ENCODE results near the gene ALG1L2. TPM values are rescaled to one million over a fixed set of nuclear protein-coding genes. Genes with fewer than 3 reads are reported as not detected.
"Not testable (repeated sequence)": the region's sequence is repeated elsewhere in the genome, so short reads cannot be mapped to it uniquely, and the experiment has no call there.

The ALG1L2 gene, protein sequence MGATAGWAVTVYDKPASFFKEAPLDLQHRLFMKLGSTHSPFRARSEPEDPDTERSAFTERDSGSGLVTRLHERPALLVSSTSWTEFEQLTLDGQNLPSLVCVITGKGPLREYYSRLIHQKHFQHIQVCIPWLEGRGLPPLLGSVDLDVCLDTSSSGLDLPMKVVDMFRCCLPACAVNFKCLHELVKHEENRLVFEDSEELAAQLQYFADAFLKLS
- 3.5 and 4.6 TPM in 2 replicates for total RNA-seq

DNA sequence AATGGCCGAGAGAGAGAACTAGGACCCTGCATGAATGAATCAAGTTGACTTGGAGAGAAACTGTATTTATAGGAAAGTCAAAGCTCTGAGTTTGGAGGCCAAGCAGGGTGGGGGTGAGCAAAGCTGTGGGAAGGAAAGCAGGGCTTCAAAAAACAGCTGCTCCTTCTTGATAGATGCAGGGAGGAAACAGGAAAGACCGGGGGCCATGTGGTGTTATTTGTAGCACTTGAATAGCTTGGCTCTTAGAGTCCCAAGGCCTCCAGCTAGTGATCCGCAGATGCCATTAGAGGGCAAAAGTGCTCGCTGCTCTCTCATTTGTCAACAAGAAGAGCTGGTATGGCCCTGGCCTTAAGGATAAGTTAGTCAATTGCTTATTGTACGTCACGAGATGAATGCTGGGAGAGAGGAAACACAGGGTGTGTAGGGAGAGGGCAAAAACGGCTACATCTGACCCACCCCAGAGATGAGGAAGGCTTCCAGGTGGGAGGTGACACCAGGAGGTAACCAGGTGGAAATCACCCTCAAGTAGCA lies at the start of gene ALG1L2:
Gene ALG1L2, plus strand, starts transcription at position 481 of the 531 bp plus-strand sequence. CDS start 186 bp downstream, outside the sequence.
- Mint-ChIP-seq H3K4me3 (no peak within 1 kb of the TSS), H3K4me1 (no peaks in the 10 kb centered on the region), H3K36me3 (ENCODE audit: low read depth) (no peaks in the 10 kb centered on the region), H3K27me3 (peaks cover 12% of the 10 kb centered on the region), H3K9me3 (no peaks in the 10 kb centered on the region), H3K27ac (no peak within 1 kb of the TSS)
- ChIA-PET POLR2A (no interaction called here), CTCF (no interaction called here)
- DNase-seq (no peak), ATAC-seq (ENCODE audit: low read depth) (no peak)
- intact Hi-C loops (cut with micrococcal nuclease), result no loop called here
- TF ChIP-seq, protein P1, sequence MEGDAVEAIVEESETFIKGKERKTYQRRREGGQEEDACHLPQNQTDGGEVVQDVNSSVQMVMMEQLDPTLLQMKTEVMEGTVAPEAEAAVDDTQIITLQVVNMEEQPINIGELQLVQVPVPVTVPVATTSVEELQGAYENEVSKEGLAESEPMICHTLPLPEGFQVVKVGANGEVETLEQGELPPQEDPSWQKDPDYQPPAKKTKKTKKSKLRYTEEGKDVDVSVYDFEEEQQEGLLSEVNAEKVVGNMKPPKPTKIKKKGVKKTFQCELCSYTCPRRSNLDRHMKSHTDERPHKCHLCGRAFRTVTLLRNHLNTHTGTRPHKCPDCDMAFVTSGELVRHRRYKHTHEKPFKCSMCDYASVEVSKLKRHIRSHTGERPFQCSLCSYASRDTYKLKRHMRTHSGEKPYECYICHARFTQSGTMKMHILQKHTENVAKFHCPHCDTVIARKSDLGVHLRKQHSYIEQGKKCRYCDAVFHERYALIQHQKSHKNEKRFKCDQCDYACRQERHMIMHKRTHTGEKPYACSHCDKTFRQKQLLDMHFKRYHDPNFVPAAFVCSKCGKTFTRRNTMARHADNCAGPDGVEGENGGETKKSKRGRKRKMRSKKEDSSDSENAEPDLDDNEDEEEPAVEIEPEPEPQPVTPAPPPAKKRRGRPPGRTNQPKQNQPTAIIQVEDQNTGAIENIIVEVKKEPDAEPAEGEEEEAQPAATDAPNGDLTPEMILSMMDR (IDR thresholded peaks at IDR 0.05), result no peak

DNA sequence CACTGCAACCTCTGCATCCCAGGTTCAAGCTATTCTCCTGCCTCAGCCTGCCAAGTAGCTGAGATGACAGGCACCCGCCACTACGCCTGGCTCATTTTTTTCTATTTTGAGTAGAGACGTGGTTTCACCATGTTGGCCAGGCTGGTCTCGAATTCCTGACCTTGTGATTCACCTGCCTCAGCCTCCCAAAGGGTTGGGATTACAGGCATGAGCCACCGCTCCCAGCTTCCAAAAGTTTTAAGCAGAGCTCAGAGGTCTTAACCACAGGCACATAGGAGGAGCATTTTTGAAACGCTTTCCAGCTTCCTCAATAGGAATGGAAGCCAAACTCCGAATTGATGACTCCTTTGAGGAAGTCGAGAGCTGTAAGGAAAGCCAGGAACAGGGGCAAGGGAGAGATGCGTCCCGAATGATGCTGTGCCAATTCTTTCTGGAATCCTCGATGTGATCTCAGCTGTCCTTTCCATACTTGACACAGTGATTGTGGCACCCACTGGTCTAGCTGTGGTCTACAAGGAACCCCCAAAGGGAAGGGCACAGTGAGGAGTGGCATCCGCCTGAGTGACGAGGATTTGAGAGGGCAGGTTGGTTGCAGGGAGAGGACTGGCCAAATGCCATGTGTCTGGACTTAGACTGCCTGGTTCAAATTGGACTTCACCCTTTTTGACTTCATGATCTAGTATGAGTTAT lies 44.4 kb upstream of the ALG1L2 start:
- peaks cover 11% of the 10 kb centered on the region for H3K27me3 Mint-ChIP-seq
- H3K36me3 Mint-ChIP-seq (ENCODE audit: low read depth); CTCF ChIA-PET; H3K4me3 Mint-ChIP-seq; POLR2A ChIA-PET; ATAC-seq (ENCODE audit: low read depth); H3K27ac Mint-ChIP-seq; intact Hi-C loops (cut with micrococcal nuclease); H3K4me1 Mint-ChIP-seq; DNase-seq; H3K9me3 Mint-ChIP-seq: not testable (repeated sequence)

DNA sequence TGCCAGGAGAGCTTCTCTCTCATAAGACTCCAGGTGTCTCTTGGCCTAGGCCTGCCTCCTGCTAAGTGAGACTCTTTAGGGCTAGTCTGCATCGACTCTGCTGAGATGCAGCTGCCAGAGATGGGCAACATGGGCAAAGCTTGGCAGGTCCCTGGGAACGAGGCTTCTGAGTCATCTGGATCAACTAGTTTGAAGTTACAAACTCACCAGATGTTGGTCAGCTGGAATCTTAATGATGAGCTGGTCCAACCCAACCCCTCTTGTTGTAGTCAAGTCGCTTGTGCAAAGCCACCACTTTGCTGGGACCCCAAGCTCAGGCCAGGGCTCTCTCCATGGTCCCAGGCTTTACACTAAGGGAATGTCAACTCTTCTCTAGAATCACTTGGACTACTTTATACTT lies 38.9 kb upstream of the ALG1L2 start:
- intact Hi-C loops (cut with micrococcal nuclease); DNase-seq; H3K27me3 Mint-ChIP-seq; H3K36me3 Mint-ChIP-seq (ENCODE audit: low read depth); H3K4me3 Mint-ChIP-seq; ATAC-seq (ENCODE audit: low read depth); H3K9me3 Mint-ChIP-seq; H3K27ac Mint-ChIP-seq; CTCF ChIA-PET: not testable (repeated sequence)
- peaks cover 12% of the 10 kb centered on the region for H3K4me1 Mint-ChIP-seq
- POLR2A ChIA-PET, result interaction anchor here (0.7 kb wide), 1 partner anchor 69 kb away, joined by 3 read pairs; no protein-coding TSS in a partner anchor

DNA sequence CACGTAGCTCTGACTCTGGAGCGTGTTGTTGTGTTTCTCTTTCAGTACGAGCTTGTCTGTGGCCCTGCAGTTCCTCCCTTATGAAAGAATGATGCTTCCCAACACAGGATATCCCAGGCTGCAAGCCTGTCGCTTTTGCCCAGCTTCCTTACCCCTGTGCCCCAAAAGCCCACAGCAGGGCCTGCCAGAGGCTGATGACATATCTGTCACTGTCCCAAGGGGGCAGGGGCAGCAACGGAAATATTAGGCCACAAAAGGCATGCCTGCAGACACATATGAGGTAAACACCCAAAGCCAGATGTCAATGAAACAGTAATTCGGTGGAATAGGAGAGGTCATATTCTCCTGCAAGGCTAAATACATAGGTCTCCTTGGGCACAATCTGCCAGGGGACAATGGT lies 38.0 kb upstream of the ALG1L2 start:
- Mint-ChIP-seq H3K4me1 (peaks cover 12% of the 10 kb centered on the region), H3K27ac (peak overlapping the region; percentile 47), H3K4me3 (peak overlapping the region; percentile 26)
- POLR2A ChIA-PET; ATAC-seq (ENCODE audit: low read depth); H3K36me3 Mint-ChIP-seq (ENCODE audit: low read depth); intact Hi-C loops (cut with micrococcal nuclease); CTCF ChIA-PET; H3K27me3 Mint-ChIP-seq; DNase-seq; H3K9me3 Mint-ChIP-seq: not testable (repeated sequence)

- TF ChIP-seq, protein P1 (IDR thresholded peaks at IDR 0.05), result no peak
- POLR2A ChIA-PET, result no interaction called here
- Mint-ChIP-seq H3K36me3 (ENCODE audit: low read depth) (no peaks in the 10 kb centered on the region), H3K9me3 (no peaks in the 10 kb centered on the region), H3K4me1 (peaks cover 12% of the 10 kb centered on the region), H3K27ac (no peak overlapping the region), H3K27me3 (no peaks in the 10 kb centered on the region), H3K4me3 (no peak overlapping the region)
- ATAC-seq (ENCODE audit: low read depth), result no peak
- CTCF ChIA-PET, result no interaction called here
- intact Hi-C loops (cut with micrococcal nuclease), result no loop called here
- no peak for DNase-seq
Observed at GRCh38 chr3:130044370-130044769, 37.3 kb upstream of the ALG1L2 start.

DNA sequence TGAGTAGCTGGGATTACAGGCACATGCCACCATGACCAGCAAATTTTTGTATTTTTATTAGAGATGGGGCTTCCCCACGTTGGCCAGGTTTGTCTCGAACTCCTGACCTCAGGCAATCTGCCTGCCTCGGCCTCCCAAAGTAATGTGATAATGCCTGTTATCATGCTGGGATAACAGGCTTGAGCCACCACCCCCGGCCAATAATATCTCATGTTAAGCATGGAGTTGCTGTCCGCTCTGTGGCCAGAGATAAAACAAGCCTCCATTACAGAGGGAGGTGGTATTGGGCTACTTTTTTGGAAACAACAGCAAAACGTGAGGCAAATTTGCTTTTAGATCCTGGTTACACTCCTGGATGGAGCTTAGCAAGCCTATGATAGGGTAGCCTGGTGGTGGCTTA lies 32.9 kb upstream of the ALG1L2 start:
- POLR2A ChIA-PET, result no interaction called here
- no peak overlapping the region for H3K4me3 Mint-ChIP-seq

GRCh38 chr3:130052366-130052765 lies 29.3 kb upstream of the ALG1L2 start:
- H3K9me3 Mint-ChIP-seq; H3K36me3 Mint-ChIP-seq (ENCODE audit: low read depth); ATAC-seq (ENCODE audit: low read depth); H3K27ac Mint-ChIP-seq; H3K4me1 Mint-ChIP-seq; POLR2A ChIA-PET; H3K4me3 Mint-ChIP-seq; CTCF ChIA-PET; DNase-seq; H3K27me3 Mint-ChIP-seq; intact Hi-C loops (cut with micrococcal nuclease): not testable (repeated sequence)

More for the DNA sequence above, 32.9 kb upstream of the ALG1L2 start:
- TF ChIP-seq, protein P1 (IDR thresholded peaks at IDR 0.05), result no peak
- Mint-ChIP-seq H3K27ac (no peak overlapping the region), H3K27me3 (no peaks in the 10 kb centered on the region), H3K9me3 (no peaks in the 10 kb centered on the region), H3K4me1 (peaks cover 6% of the 10 kb centered on the region), H3K36me3 (ENCODE audit: low read depth) (no peaks in the 10 kb centered on the region)
- no peak for DNase-seq
- ATAC-seq (ENCODE audit: low read depth), result no peak
- CTCF ChIA-PET, result no interaction called here
- intact Hi-C loops (cut with micrococcal nuclease), result no loop called here

- H3K36me3 Mint-ChIP-seq (ENCODE audit: low read depth); H3K27ac Mint-ChIP-seq; POLR2A ChIA-PET; CTCF ChIA-PET; H3K9me3 Mint-ChIP-seq; H3K27me3 Mint-ChIP-seq; H3K4me1 Mint-ChIP-seq; intact Hi-C loops (cut with micrococcal nuclease); DNase-seq; H3K4me3 Mint-ChIP-seq; ATAC-seq (ENCODE audit: low read depth): not testable (repeated sequence)
Observed at GRCh38 chr3:130052965-130053364, 28.7 kb upstream of the ALG1L2 start.

DNA sequence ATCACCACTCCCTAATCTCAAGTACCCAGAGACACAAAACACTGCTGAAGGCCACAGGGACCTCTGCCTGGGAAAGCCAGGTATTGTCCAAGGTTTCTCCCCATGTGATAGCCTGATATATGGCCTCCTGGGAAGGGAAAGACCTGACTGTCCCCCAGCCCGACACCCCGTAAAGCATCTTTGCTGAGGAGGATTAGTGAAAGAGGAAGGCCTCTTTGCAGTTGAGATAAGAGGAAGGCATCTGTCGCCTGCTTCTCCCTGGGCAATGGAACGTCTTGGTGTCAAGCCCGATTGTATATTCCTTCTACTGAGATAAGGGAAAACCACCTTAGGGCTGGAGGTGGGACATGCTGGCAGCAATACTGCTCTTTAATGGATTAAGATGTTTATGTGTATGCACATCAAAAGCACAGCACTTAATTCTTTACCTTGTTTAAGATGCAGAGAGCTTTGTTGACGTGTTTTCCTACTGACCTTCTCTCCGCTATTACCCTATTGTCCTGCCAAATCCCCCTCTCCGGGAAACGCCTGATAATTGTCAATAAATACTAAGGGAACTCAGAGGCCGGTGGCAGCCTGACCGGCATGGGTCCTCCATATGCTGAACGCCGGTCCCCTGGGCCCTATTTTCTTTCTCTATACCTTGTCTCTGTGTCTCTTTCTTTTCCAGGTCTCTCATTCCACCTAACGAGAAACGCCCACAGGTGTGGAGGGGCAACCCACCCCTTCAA lies 23.9 kb upstream of the ALG1L2 start:
- H3K27ac Mint-ChIP-seq; H3K36me3 Mint-ChIP-seq (ENCODE audit: low read depth); intact Hi-C loops (cut with micrococcal nuclease); H3K27me3 Mint-ChIP-seq; DNase-seq; POLR2A ChIA-PET; H3K4me1 Mint-ChIP-seq; ATAC-seq (ENCODE audit: low read depth); CTCF ChIA-PET; H3K4me3 Mint-ChIP-seq; H3K9me3 Mint-ChIP-seq: not testable (repeated sequence)

All from activated B cell treated with CpG ODN at 0.5 μM for 24 hours (primary cell).